ENCODE results near the gene ARMC6.

DNA sequence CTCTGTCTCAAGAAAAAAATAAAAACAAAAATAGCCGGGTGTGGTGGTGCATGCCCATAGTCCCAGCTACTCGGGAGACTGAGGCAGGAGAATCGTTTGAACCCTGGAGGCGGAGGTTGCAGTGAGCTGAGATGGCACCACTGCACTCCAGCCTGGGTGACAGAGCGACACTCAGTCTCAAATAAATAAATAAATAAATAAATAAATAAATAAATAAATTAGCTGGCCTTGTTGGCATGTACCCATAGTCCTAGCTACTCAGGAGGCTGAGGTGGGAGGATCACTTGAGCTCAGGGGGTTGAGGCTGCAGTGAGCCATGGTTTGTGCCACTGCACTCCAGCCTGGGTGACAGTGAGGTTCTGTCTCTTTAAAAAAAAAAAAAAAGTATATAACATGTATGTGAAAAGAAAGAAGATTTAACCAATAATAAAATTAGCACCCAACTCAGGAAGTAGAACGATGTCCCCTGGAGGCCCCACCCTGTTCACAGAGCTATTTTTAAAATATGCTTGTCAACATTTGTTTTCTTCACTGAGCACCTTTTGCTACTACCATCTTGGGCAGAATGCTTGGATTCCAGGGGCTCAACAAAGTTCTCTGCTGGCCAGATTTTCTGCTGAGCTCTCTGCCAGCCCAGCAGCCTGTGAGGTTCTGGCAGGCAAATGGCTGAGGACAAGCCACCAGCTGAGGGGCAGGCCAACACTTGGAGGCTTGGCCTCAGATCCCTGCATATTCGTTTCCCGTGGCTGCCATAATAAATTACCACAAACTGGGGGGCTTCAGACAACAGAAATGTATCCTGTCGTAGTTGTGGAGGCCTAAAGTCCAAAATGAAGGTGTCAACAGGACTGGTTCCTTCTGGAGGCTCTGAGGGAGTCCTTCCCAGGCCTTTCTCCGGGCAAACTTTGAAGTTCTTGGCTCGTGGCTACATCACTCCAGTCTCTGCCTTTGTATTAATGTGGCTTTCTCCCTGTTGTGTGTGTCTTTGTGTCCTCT lies 35.6 kb downstream of the ARMC6 start:
- TF ChIP-seq, protein P1, sequence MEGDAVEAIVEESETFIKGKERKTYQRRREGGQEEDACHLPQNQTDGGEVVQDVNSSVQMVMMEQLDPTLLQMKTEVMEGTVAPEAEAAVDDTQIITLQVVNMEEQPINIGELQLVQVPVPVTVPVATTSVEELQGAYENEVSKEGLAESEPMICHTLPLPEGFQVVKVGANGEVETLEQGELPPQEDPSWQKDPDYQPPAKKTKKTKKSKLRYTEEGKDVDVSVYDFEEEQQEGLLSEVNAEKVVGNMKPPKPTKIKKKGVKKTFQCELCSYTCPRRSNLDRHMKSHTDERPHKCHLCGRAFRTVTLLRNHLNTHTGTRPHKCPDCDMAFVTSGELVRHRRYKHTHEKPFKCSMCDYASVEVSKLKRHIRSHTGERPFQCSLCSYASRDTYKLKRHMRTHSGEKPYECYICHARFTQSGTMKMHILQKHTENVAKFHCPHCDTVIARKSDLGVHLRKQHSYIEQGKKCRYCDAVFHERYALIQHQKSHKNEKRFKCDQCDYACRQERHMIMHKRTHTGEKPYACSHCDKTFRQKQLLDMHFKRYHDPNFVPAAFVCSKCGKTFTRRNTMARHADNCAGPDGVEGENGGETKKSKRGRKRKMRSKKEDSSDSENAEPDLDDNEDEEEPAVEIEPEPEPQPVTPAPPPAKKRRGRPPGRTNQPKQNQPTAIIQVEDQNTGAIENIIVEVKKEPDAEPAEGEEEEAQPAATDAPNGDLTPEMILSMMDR (IDR thresholded peaks at IDR 0.05) = no peak
- TF ChIP-seq POLR2A (IDR thresholded peaks at IDR 0.05) = no peak
